Stimulated activated CD8-positive, alpha-beta memory T cell treated with anti-CD3 and anti-CD28 coated beads, Interleukin-7, amount 100 ng/mL, for 1 hour (primary cell): ENCODE results near the gene PASD1.
"Not testable (repeated sequence)": the region's sequence is repeated elsewhere in the genome, so short reads cannot be mapped to it uniquely, and the experiment has no call there.

ENCODE experiments used
- DNase-seq, 2 donors: peaks; one replicate each; pipeline ENCODE4 v3.0.0-alpha.2; 2020; ENCODE audit warnings: low read depth in 2 of 2

The PASD1 gene

DNA sequence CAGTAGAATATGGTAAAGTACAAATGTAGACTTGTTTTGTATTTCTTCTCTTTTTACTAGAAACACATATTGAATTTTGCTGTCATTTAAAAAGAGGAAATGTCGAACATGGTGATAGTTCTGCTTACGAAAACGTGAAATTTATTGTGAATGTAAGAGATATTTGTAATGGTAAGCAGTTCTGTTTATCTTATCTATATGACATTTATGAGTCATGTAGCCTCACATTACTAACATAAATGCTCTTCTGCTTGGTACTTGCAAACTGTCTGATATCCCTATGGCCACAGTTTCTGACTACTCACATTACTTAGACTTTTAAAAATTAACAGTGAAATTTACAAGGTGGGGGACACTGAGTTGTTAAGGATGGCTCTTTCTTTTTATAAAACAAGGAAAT, 57.9 kb downstream of the PASD1 start:
- no peak for DNase-seq

DNA sequence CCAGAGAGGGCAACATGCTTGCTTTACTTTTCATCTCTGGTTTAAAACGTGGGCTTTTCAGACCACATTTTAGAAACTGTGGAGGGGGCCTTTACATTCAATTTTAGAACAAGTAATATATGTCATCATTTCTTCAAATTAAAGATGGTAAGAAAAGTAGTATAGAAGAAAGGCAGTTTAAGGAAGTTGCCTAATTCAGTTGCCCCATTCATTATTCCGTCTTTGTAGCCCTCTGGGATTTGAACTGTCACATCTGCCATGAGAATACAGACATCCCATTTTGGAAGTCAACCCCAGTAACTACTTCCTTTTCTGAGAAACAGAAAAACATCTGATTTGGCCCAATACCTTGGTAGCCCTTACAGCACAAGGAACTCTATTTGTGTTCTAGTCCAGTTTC, 61.2 kb downstream of the PASD1 start:
- DNase-seq = no peak

DNA sequence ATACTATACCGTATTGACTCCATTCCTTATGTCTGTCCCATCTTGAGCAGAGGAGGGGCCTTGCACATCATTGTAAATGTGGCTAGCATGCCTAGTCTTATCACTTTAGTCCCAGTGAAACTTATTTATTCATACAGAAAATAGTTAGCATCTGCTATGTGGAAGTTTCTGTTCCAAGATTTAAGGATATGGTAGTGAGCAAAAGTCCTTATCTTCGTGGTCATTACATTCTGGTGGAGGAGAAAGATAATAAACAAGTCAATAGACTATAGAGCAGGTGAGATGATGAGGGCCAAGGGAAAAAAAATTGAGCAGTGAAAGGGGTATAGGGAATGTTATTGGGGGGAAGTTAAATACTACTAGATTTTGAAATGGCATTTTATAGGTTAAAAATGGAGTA, 68.3 kb downstream of the PASD1 start:
- no peak for DNase-seq

DNA sequence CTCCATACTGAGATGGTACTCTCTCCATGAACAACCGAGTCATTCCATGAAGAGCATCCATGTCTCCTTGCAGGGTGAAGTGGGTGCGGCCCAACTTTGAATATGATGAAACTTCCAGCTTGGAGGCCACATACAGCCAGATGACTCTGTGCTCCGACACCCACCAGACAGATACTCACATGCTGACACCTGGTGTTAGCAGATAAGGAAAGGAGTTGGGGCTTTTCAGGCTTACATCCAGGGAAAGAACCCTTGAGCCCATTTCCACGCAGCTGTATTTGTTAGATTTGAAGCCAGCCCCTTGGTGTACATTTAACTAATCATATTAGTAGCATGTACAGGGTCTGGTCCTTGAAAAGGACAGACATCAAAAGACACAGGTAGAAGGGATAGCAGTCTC, 69.7 kb downstream of the PASD1 start:
- no peak for DNase-seq

DNA sequence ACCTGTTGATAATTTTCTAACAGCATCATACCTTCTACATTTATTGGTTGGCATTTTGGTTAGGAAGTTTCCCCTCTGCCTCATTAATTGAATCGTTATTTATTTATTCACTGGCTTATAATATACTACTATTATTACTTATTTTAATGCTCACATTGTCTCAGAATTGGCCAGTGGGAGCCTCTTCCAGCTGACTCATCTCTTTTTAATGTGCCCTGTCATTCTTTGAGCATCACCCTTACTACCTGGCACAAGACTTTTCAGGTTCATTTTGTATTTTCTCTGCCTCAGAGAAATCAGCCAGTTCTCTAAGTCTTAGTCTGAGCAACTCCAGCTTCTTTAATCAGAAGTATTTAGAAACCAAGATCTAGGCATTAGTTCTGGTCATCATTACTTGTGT, 71.5 kb downstream of the PASD1 start:
- no peak for DNase-seq

DNA sequence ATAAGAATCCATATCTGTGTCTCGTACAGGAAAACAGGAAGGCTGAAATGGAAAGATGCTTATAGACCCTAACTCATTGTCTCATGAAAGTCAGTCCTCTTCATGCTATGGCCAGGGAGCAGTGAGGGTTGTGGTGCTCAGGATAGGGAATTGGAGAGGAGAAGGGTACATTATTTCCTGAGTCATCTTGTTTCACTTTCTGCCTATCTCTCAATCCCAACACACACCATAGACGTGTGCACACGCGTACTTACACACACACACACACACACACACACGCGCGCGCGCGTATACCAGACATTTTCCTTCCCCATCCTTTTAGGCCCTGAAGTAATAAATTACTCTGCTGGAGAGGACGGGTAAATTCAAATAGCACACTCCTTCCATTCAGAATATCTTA, 78.1 kb downstream of the PASD1 start:
- no peak for DNase-seq

DNA sequence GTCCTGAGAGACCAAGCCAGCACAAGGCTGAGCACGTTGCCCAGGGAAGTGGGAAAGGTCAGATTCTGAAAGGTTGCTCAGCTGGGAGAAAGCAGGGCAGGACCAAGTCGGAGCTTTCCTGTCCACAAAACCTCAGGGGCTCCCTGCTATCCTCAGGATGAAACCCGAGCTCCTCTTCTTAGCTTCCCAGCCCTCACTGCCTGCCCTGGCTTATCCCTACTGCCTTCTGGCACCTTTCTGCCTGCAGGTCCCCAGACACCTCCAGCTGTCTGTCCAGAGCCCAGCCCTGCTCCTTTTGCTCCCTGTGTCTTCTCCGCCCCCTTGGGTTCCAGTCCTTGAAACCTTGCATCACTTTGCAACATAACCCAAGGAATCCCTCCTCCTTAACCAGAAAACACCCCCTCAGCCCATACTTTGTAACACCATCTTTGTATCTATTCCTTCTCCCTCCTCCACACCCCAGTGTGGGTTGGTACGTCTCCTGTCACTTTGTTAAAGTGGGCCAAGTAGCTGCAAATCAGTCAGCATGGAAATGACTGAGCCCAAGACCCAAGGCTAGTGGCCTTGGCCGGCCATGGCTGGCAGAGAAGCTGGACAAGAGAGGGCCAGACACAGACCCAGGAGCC, 111.8 kb downstream of the PASD1 start:
- no peak for DNase-seq

DNA sequence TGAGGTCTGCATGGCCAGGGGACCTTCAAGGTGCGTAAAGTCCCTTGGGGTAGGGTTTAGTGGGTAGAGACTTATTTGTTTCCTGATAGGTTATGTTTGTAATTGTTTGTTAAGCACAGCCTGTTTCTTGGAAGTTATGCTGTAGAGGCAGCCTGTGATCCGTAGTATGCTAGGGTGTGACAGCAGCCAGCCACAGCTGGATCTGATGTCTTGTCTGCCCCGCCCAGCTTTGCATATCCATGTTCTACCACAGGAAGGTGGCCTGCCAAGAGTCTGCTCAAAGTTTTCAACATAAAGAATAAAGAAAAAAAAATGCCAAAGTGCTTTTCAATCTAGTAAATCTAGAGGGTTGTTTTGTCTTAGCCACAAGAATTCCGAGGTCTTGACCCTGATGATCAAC, 112.7 kb downstream of the PASD1 start:
- no peak for DNase-seq

DNA sequence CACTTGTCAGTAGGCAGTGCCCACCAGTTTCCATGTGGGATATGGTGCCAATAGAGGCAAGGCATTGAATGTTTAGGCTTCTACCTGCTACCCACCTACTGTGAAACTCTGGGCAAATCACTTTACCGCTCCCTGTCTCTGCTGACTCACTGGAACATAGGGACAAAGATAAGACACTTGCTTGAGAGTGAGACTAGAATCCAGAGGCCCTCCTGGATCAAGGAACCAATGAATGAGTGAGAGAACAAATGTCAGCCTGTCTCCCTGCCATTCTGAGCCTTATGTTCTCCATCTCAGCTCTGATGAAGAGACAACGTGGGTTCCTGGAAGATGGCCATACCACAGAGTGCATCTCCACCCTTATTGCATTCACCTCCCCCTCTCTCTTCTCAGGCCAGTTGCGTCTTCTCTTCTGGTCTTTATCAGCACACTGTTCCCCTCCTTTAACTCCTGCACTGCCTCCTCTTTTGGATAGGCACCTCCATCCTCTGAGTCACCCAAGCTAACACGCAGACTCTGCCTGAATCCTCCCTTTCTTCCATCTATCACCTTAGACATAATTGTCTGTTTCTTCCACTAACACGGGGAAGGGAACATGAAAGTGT, 116.4 kb downstream of the PASD1 start:
- DNase-seq = no peak

DNA sequence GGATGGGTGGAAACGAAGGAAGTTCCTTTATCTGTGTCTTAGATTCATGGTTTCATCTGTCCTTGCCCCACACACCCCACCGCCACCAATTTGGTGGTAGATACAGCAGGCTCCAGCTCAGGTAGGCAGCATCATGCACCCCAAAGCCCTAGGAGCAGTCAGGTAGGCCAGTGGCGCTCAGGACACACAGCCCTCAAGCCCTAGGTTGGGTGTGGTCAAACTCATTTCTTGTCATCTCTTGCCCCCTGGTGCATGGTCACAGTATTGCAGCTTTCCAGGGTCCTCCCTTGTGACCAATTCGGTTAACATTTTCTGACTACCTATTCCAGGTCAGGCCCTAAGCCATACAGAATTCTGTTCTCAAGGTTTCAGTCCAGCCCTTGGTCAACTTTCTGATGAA, 117.3 kb downstream of the PASD1 start:
- peak; percentile 2 to 10 for DNase-seq

DNA sequence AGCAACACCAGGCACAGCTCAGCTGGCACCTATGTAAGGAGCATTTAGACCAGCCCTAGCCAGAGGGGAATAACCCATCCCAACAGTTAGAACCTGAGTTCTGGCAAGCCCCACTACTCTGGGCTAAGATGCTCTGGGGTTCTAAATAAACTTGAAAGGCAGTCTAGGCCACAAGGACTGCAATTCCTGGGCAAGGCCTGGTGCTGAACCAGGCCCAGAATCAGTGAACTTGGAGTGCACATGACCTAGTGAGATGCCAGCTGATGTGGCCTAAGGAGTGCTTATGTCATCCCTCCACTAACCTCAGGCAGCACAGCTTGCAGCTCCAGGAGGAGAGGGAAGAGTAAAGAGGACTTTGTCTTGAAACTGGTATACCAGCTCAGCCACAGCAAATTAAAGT, 124.2 kb downstream of the PASD1 start:
- no peak for DNase-seq

DNA sequence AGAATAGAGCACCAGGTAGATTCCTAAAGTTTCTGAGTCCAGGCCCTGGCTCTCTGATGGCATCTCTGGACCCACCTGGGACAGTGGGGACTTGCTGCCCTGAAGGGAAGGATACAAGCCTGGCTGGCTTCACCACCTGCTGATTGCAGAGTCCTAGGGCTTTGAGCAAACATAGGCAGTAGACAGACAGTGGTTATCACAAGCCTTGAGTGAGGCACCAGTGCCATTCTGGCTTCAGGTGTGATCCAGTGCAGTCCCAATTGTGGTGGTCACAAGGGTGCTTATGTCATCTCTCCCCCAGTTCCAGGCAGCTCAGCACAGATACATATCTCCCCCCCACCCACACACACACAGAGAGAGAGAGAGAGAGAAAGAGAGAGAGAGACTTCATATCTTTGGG, 125.2 kb downstream of the PASD1 start:
- no peak for DNase-seq

DNA sequence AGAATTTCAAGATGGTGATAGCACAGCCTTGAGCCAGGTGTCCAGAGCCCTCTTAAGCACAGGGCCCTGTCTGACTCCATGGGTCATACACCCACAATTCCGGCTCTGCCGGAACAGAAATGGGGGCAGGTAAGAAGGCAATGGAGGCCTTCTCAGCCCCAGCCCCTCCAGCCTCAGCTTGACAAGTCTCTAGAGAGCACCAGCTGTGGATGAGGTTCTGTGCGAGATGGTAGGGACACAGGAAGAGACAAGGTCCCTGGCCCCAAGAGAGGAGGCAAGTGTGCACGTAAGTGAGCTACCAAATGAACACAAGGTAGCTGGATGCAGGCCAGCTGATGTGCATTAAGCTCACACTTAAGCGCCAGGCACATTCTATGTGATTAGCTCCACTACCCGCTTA, 129.3 kb downstream of the PASD1 start:
- no peak for DNase-seq

DNA sequence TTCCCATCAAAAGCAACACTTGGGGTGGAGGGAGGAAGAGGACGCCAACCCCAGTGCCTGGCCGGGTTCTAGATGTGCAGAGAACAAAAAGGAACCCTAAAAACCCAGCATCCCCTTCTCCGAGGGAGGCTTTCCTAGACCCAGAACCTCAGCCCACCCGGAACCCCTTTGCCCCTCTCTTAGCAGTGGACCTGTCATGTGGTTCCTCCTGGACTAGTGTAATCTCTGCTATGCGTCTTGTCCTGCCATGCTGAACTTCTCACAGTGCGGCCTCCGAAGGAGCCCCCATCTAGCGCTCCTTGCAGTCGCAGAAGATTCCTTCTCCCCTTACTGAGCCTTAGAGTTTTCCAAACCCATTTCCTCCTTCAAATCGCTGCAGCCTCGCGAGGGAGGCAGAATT, 130.6 kb downstream of the PASD1 start:
- DNase-seq = no peak

DNA sequence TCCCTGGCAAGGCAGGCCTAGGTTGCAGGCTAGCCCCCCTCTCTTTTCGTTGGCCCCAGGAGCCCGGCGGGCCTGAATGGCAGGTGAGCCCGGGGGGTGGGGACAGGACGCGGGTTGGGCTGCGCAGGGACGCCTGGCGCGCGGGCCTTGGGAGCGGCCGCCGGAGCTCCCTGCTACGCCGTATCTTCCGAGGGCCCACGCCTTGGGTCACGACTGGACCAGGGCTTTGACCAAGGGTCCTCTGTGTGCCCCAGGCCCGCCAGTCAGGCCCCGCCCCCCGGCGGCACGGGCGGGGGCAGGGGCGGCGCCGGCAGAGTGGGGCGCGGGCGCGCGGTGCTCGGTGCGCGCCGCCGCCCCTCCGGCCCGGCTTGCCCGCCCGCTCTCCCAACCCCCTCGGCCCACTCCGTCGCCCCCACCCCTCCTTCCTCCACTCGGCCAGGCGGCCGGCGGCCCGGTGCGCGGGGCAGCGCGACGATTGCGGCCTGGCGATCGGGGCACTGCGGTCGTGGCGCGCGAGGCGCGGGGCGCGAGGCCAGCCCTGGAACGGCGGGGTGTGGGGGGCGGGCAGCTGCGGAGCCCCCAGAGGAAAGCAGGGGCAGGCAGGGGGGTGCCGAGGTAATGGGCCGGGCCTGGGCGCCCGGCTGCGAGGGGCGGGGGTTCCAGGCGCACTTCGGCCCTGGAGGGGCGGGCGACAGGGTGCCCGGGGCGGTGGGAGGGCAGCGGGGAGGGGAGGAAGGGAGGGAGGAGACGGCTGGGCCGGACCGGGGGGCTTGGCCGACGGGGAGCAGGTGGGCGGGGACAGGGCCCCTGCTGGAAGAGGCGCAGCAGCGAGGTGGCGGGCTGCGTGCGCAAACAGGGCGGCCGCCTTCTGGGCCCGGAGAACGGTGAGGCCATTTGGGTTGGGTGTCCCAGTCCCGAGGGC, 131.4 kb downstream of the PASD1 start, which contains the start of gene PRRG3:
TSS of gene PRRG3 (plus strand) at position 798 of the 922 bp plus-strand sequence. CDS start 3,357 bp downstream, outside the sequence.
- DNase-seq = no peak

DNA sequence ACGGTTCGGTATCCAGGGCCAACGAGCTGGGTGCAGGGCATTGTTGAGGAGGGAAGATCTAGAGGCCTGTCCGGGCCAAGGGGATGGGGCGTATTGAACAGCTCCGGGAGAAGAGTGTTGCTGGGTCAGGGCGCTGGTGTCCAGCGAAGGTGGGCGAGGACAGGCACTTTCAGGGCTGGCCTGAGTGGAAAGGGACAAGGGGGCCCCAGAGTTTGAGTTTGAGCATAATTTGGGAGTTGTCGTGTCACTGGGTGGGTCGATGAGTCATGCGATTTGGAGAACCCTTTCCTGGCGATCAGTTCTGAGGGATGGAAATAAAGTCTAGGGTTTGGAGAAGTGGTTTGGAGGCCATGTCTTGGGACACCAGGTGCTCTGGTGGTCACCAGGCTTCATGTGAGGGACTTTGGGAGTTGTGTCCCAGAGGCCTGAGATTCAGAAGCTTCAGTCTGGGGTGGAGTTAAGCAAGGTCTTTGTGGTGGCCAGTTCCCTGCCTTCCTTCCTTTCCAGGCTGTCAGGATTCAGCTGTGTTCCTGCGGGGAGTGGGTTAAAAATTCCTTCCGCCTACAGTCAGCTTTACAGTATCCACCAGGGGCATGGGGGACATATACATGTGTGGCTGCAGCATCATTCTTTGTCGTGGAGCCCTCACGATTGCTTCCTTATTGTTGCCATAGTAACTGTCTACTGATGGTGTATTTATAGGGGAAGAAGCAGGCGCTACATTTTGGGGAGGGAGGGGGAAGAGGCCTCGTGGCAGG, 132.3 kb downstream of the PASD1 start:
- DNase-seq = no peak

DNA sequence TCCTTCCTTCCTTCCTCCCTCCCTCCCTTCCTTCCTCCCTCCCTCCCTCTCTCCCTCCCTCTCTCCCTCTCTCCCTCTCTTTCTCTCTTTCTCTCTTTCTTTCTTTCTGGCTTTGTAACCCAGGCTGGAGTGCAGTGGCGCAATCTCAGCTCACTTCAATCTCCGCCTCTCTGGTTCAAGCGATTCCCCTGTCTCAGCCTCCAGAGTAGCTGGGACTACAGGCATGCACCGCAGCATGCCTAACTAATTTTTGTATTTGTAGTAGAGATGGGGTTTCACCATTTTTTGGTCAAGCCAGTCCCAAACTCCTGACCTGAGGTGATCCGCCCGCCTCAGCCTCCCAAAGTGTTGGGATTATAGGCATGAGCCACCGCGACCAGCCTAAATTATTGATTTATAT, 133.6 kb downstream of the PASD1 start:
- not testable (repeated sequence) for DNase-seq

DNA sequence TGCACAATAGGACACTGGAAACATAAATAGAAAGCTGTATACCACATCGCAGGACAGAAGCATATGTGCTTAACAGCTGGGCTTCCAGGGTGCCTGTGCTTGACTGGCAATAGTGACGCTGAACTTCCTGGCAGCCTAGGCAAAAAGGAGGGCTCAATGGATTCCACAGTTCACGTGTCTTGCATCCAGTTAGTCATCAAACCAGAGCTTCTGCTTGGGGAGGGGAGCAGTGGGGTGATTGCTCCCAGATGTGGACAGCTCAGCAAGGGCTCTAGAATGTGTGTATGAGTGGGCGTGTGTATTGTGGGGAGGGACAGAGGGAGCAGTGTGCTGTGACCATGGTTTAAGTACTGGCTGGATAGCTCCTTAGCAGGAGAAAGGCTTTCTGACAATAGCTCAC, 134.0 kb downstream of the PASD1 start:
- no peak for DNase-seq

DNA sequence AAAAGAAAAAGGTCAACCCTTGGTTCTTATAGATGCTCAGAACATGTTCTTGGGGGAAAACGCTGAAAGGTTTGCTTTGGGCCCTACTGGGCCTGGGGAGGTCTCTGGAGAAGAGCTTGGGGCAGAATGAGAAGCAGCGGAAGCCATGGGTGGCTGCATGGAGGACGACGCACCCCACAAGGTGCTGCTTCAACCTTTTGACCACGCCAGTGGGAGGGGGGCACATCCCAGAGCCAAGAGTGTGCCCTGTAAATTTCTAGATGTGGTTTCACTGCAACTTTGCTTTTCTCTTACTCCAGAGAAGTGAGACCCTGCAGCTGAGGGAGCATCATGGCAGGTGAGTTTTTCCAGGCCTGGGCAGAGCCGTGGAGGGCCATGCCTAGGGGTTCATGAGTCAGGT, 135.0 kb downstream of the PASD1 start:
- DNase-seq = no peak

DNA sequence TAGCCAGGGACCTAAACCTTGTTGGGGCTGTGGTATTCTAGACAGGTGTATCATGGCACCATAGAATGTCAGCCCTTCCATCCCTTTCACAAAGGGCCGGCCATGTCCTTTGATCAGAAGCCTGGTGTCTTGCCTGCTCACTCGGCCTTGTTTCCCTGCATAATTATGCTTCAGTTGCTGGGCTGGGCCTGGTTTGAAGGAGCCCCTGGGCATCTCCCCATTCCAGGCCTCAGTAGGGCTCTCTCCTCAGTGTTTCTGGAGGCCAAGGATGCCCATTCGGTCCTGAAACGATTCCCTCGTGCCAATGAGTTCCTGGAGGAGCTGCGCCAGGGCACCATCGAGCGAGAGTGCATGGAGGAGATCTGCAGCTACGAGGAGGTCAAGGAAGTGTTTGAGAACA, 136.3 kb downstream of the PASD1 start:
- no peak for DNase-seq

DNA sequence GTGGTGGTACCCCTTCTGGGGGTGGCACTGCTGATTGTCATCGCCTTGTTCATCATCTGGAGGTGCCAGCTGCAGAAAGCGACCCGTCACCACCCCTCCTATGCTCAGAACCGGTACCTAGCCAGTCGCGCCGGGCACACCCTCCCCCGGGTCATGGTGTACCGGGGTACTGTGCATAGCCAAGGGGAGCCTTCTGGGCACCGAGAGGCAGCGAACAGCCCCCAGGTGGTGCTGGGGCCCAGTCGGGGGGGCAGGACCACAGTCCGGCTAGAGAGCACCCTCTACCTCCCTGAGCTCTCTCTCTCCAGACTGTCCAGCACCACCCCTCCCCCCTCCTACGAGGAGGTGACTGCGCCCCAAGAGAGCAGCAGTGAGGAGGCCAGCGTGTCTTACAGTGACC, 137.1 kb downstream of the PASD1 start:
- no peak for DNase-seq

DNA sequence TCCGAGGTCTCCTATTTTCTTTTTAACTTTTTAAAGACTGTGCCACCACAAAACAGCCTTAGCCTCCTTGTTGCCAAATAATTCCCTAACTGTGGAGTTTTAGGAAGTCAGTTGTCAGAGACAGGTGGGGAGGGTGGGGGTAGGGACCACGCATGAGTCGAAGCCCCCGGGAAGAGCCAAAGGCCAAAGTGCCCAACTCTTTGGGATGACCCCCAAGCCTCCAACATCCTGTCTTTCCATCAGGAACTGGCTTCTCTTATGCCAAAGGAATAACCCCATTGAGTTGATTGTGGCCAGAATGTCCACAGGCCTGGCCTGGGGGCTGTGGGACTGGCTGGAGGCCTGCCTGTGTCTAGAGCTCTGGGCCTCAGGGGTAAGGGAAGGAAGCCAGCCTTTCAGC, 137.6 kb downstream of the PASD1 start:
- DNase-seq = no peak
